ENCODE measurements around the gene SP100.
"Not testable (repeated sequence)": the region's sequence is repeated elsewhere in the genome, so short reads cannot be mapped to it uniquely, and the experiment has no call there.

SP100 gene

DNA sequence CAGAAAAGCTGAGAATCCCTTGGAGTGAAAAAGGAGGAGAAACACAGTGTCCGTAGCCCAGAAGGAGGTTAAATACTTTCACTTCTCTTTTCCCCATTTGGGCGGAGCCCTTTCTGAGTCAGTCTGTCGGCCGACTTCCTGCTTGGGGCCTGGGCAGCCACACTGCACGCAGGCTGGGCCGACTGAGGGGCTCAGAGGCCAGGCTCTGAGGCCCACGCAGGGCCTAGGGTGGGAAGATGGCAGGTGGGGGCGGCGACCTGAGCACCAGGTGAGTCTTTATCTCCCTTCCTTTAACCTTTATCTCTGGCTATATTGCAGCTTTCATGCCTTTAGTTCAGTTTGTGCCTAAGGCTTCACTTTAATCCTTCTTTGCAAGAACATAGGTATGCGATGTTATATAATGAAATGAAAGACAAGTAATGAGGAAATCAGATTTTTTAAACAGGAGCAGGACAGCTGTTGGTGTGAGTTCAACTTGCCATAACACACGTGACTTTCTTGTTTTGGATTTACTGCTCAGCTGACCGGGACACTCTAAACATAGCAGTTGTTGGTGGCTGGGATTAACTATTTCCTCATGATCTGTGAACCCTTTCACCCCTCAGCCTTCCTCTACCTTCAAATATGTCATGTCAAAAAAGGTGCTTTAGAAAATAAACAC, at the start of gene SP100:
SP100 (plus strand) TSS at position 141 of the 661 bp plus-strand sequence; CDS start at position 237, 96 bp downstream.
- H3K4me3 Mint-ChIP-seq: peak within 1 kb of the TSS; percentile 98
- H3K9me3 Mint-ChIP-seq: no peaks in the 10 kb centered on the region
- peaks cover 40% of the 10 kb centered on the region for H3K36me3 Mint-ChIP-seq (ENCODE audit: low read depth)
- H3K4me1 Mint-ChIP-seq (ENCODE audit: low read depth): peaks cover 66% of the 10 kb centered on the region
- H3K27me3 Mint-ChIP-seq (ENCODE audit: low read depth): no peaks in the 10 kb centered on the region
- H3K27ac Mint-ChIP-seq: peak within 1 kb of the TSS; percentile 99
- peak; percentile 81 for DNase-seq (ENCODE audit: low spot score)

DNA sequence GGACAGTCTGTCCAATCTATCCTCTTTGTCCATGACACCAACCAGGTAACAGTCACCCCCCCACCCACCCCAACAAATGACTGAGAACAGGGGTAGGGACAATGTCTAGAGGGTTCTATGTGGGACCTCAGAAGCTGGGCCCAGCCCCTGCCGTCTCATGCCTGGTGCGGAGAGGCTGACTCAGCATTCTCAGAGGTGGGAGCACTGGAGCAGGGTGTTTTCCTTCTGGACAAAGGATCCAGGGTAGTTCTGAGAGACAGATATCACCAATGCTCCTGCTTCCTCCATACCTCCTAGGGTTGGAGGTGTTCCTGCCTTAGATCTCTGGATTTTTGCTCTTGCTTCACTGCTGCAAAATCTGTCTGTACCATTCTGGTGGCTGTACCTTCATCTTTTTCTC, 33.9 kb upstream of the SP100 start:
- no peak for DNase-seq (ENCODE audit: low spot score)
- no peaks in the 10 kb centered on the region for H3K9me3 Mint-ChIP-seq

DNA sequence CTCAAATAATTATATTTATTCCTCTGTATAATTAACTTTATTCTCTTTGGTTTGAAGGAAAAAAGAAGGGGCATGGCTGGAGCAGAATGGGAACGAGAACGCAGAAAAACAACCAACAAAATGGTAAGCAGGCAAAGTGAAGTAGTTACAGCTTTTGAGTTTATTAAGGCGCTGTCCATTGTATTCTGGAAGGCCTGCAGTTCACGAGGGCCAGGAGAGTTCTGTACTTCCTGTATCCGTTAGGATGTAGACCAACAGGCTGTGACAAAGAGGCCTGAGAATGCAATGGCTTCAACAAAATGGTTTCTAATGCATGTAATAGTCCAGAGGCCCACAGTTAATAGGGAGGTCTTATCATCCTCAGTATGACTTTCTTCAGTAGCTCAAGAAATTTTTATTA, 32.5 kb upstream of the SP100 start:
- DNase-seq (ENCODE audit: low spot score): no peak
- H3K36me3 Mint-ChIP-seq (ENCODE audit: low read depth): peaks cover 76% of the 10 kb centered on the region
- H3K9me3 Mint-ChIP-seq: no peaks in the 10 kb centered on the region
- H3K4me1 Mint-ChIP-seq (ENCODE audit: low read depth): peaks cover 4% of the 10 kb centered on the region
- H3K4me3 Mint-ChIP-seq: no peak overlapping the region
- H3K27ac Mint-ChIP-seq: no peak overlapping the region
- H3K27me3 Mint-ChIP-seq (ENCODE audit: low read depth): no peaks in the 10 kb centered on the region

More for the DNA sequence above, 33.9 kb upstream of the SP100 start:
- H3K36me3 Mint-ChIP-seq (ENCODE audit: low read depth): peaks cover 80% of the 10 kb centered on the region
- peaks cover 10% of the 10 kb centered on the region for H3K4me1 Mint-ChIP-seq (ENCODE audit: low read depth)
- no peak overlapping the region for H3K4me3 Mint-ChIP-seq
- no peaks in the 10 kb centered on the region for H3K27me3 Mint-ChIP-seq (ENCODE audit: low read depth)
- H3K27ac Mint-ChIP-seq: no peak overlapping the region

DNA sequence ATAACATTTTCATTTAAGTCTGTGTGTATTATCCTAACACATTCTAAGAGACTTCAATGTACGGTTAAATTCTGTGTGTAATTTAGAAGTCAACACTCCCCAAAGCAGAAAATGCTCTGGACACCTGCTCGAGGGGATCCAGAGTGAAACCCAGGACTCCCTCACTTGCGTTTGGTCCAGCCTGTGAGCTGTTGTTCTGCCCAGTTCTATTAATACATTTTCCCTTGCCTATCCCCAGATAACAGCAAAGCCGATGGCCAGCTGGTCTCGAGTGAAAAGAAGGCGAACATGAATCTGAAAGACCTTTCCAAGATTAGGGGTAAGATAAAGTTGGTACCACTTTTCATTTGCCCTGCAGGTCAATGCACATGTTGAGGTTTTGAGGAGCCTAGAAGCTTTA, 31.0 kb upstream of the SP100 start:
- Mint-ChIP-seq H3K4me1 (ENCODE audit: low read depth) (no peaks in the 10 kb centered on the region), H3K27ac (no peak overlapping the region), H3K36me3 (ENCODE audit: low read depth) (peaks cover 79% of the 10 kb centered on the region), H3K27me3 (ENCODE audit: low read depth) (no peaks in the 10 kb centered on the region), H3K9me3 (no peaks in the 10 kb centered on the region), H3K4me3 (no peak overlapping the region)
- no peak for DNase-seq (ENCODE audit: low spot score)

DNA sequence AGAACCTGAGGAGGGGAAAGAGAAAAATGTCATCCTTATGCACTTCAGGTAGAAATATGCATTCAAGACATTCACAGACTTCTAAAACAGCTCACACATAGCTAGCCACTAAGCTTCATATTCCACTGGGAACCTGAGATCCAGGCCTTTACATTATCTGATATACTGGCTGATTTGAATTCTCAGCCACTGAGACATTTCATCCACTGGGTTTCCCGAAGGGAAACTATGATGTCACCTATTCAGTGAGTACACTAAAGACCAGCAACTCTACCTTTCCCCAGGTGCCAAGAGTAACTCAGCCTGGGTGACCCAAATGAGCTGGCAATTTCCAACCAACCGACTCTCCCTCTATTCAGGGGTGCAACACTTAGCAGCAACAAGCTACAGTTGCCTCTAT, 21.7 kb upstream of the SP100 start:
- DNase-seq (ENCODE audit: low spot score): no peak
- Mint-ChIP-seq H3K4me3 (no peak overlapping the region), H3K9me3 (peaks cover 18% of the 10 kb centered on the region), H3K4me1 (ENCODE audit: low read depth) (peaks cover 2% of the 10 kb centered on the region), H3K27me3 (ENCODE audit: low read depth) (no peaks in the 10 kb centered on the region), H3K27ac (no peak overlapping the region), H3K36me3 (ENCODE audit: low read depth) (peaks cover 94% of the 10 kb centered on the region)

DNA sequence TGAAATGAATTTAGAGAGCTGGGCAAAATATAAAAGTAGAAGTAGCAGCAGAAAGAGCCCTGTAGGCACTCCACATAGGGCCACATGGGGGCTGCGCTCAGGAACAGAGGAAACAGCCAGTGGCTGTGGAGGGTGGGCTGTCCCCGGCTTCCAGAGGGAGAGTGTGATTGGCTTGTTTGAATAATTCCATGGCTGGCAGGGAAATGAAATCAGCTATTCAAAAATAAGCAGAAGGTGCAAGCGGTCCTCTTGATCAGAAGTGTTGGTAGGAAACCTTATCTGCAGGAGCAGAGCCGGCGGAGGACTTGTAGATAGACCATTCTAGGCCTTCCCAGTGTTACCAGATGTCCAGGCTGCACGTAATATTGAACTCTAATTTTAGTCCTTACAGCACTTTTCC, 17.3 kb upstream of the SP100 start:
- DNase-seq (ENCODE audit: low spot score); H3K4me3 Mint-ChIP-seq; H3K27me3 Mint-ChIP-seq (ENCODE audit: low read depth); H3K4me1 Mint-ChIP-seq (ENCODE audit: low read depth); H3K27ac Mint-ChIP-seq: not testable (repeated sequence)
- H3K36me3 Mint-ChIP-seq (ENCODE audit: low read depth): peaks cover 84% of the 10 kb centered on the region
- H3K9me3 Mint-ChIP-seq: peaks cover 12% of the 10 kb centered on the region

DNA sequence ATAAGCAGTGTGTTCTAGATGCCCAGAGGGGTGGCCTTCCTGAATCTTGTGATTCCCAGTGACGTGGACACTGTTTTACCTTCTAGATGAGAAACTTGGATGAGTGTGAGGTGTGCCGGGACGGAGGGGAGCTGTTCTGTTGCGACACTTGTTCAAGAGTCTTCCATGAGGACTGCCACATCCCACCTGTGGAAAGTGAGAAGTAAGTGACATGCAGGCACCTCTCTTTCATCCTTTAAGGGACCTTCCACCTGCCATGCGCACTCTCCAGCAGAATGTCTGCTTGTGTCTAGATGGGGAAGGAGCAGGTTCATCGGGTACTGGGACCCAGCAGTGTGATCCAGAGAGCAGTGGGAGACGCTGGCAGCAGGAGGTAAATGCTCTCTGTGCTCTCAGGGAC, 16.0 kb upstream of the SP100 start:
- H3K4me3 Mint-ChIP-seq: no peak overlapping the region
- no peaks in the 10 kb centered on the region for H3K4me1 Mint-ChIP-seq (ENCODE audit: low read depth)
- peaks cover 84% of the 10 kb centered on the region for H3K36me3 Mint-ChIP-seq (ENCODE audit: low read depth)
- peak overlapping the region; percentile 66 for H3K27ac Mint-ChIP-seq
- no peak for DNase-seq (ENCODE audit: low spot score)
- H3K9me3 Mint-ChIP-seq: peaks cover 9% of the 10 kb centered on the region
- no peaks in the 10 kb centered on the region for H3K27me3 Mint-ChIP-seq (ENCODE audit: low read depth)

DNA sequence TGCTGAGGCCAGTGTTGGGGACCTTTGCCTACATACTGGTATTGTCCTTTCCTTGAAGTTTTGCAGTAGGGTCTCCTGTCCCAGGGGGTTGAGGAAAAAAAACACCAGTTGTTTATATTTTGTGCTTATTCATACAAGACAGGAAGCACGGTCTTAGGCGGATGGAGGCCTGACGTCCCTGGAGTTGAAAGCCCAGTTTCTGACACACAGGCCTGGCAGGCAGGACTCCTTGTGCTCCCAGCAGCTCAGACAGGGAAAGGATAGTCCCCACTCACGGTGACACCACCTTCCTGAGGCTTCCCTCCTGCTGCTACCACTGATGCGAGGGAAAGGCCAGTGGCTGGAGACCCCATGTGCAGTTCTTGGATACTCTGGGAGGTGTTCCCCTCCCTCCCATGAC, 15.5 kb upstream of the SP100 start:
- Mint-ChIP-seq H3K4me1 (ENCODE audit: low read depth) (no peaks in the 10 kb centered on the region), H3K4me3 (no peak overlapping the region), H3K27me3 (ENCODE audit: low read depth) (no peaks in the 10 kb centered on the region), H3K36me3 (ENCODE audit: low read depth) (peaks cover 85% of the 10 kb centered on the region), H3K27ac (peak overlapping the region; percentile 66), H3K9me3 (peaks cover 9% of the 10 kb centered on the region)
- DNase-seq (ENCODE audit: low spot score): no peak

DNA sequence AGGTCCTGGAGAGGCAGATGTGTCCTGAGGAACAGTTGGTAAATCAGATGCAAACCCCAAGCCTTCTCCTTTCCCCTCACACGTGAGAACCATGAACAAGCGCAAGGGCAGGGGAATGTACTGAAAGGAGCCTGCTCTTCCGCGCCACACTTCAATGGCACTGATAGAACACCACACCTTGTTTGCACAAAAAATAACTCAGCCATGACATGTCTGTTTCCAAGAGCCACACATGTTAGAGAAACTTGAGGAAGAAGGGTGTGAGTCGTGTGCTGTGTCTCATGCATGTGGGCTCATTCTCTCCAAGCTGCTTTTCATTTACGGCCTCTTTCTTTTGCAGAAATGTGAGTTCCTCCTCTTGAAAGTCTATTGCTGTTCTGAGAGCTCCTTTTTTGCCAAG, 15.0 kb upstream of the SP100 start:
- peaks cover 85% of the 10 kb centered on the region for H3K36me3 Mint-ChIP-seq (ENCODE audit: low read depth)
- not testable (repeated sequence) for H3K4me1 Mint-ChIP-seq (ENCODE audit: low read depth); H3K4me3 Mint-ChIP-seq; DNase-seq (ENCODE audit: low spot score); H3K27ac Mint-ChIP-seq; H3K9me3 Mint-ChIP-seq; H3K27me3 Mint-ChIP-seq (ENCODE audit: low read depth)

DNA sequence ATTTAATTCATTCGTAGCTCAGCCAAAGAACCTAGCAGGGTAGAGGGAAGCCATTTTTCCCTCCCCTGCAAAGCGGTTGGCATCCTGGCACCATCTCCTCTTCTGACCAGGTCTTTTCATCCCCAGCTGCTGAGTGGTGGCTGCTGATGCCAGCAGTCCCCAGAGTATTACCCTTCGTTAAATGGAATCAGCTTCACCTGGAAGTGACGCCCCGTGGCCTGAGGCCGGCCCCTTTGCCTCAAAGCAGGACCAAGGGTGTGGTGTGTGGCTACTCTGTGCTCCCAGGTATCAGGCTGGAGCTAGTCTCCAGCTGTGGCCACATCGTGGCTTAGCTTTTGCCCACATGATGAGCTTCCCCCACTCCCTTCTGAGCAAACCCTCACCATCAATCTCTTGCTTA, 12.3 kb upstream of the SP100 start:
- DNase-seq (ENCODE audit: low spot score): no peak
- Mint-ChIP-seq H3K36me3 (ENCODE audit: low read depth) (peaks cover 79% of the 10 kb centered on the region), H3K4me1 (ENCODE audit: low read depth) (peaks cover 11% of the 10 kb centered on the region), H3K4me3 (no peak overlapping the region), H3K27me3 (ENCODE audit: low read depth) (no peaks in the 10 kb centered on the region), H3K27ac (no peak overlapping the region), H3K9me3 (no peaks in the 10 kb centered on the region)

DNA sequence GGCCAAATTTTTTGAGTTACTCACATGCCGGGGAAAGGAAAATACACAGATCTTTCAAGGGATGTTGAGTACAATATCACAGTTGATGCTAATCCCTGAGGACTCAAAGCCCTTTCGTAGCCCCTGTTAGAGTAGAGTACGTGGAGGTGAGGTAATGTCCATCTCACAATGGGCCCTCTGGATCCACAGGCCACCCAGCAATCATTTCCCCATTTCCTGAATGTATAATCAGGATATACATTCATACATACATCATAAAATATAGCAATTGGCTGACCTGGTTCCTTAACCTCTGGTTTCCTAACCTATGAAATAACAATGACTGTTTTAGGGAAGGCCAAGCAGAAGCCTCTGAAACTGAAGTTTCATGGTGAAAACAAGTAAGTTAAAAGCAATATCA, 10.2 kb upstream of the SP100 start:
- no peak for DNase-seq (ENCODE audit: low spot score)
- Mint-ChIP-seq H3K27ac (no peak overlapping the region), H3K27me3 (ENCODE audit: low read depth) (no peaks in the 10 kb centered on the region), H3K4me1 (ENCODE audit: low read depth) (peaks cover 25% of the 10 kb centered on the region), H3K9me3 (no peaks in the 10 kb centered on the region), H3K4me3 (no peak overlapping the region), H3K36me3 (ENCODE audit: low read depth) (peaks cover 62% of the 10 kb centered on the region)

DNA sequence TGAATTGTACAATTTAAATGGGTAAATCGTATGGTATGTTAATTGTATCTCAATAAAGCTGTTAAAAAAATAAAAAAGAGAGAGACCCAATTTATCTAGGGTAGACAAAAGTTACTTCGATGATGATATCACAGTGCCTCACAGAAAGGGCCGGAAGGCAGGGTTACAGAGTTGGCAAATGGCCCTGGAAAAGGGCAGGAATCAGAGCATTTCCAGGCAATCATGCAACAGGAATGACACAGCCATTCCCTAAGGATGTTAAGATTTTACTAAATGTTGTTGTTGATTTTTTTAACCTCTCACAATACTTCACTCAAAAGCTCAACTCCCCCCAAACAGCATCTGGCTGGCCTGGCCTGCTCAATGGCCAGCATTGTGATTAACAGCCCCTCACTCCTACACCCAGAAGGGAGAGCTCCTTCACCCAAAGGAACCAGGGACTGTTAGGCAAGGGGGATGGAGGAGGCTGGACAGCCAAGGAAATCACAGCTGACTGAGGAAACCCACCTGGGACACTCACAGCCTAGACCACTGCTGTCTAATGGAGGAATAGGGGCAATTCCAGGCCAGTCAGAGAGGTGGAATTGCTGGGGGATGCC, 7.7 kb upstream of the SP100 start:
- no peak overlapping the region for H3K27ac Mint-ChIP-seq
- no peaks in the 10 kb centered on the region for H3K27me3 Mint-ChIP-seq (ENCODE audit: low read depth)
- H3K36me3 Mint-ChIP-seq (ENCODE audit: low read depth): peaks cover 47% of the 10 kb centered on the region
- H3K4me1 Mint-ChIP-seq (ENCODE audit: low read depth): peaks cover 44% of the 10 kb centered on the region
- no peak for DNase-seq (ENCODE audit: low spot score)
- no peaks in the 10 kb centered on the region for H3K9me3 Mint-ChIP-seq
- H3K4me3 Mint-ChIP-seq: no peak overlapping the region

DNA sequence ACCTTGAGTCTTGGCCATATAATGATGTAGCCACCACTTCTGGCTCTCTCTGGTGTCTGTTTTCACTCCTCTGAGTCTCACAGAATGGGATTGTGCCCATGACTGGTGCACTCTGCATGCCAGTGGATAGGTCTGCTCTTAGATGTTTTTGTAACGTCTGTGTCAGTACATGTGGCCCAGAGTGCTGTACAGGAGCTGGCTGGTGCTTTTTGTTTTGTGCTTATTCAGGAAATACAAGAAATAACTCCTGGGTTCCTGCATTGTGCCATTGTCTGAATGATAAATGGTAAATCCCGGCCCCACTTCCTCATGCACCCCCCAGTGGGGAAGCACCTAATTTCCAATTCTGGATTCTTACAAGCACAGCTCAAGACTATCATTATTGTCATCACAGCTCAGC, 6.7 kb upstream of the SP100 start:
- H3K9me3 Mint-ChIP-seq: not testable (repeated sequence)
- peaks cover 53% of the 10 kb centered on the region for H3K4me1 Mint-ChIP-seq (ENCODE audit: low read depth)

DNA sequence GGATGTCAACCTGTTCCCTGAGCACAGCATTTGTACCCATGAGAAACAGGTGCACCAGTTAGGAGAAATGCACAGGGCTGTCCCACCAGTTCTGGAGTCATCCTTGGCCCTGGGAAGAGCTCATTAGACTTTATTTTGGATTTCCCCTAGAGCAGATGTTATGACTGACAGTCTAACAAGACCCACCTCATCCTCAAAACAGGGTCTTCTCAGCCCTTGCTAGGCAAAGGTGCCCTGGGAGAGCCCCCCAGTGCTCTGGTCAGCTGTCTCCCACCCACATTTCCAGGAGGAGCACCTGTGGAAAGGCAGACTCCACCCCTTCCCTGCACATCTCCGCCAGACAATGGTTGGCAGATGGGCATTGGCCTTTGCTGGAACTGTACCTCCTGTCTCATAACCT, 5.7 kb upstream of the SP100 start:
- H3K36me3 Mint-ChIP-seq (ENCODE audit: low read depth): peaks cover 28% of the 10 kb centered on the region
- H3K9me3 Mint-ChIP-seq: no peaks in the 10 kb centered on the region
- peaks cover 63% of the 10 kb centered on the region for H3K4me1 Mint-ChIP-seq (ENCODE audit: low read depth)
- no peak for DNase-seq (ENCODE audit: low spot score)
- peak overlapping the region; percentile 15 for H3K4me3 Mint-ChIP-seq
- H3K27me3 Mint-ChIP-seq (ENCODE audit: low read depth): no peaks in the 10 kb centered on the region
- H3K27ac Mint-ChIP-seq: no peak overlapping the region

More for the DNA sequence above, 6.7 kb upstream of the SP100 start:
- H3K36me3 Mint-ChIP-seq (ENCODE audit: low read depth): peaks cover 37% of the 10 kb centered on the region
- H3K27ac Mint-ChIP-seq: peak overlapping the region; percentile 26
- H3K27me3 Mint-ChIP-seq (ENCODE audit: low read depth); DNase-seq (ENCODE audit: low spot score); H3K4me3 Mint-ChIP-seq: not testable (repeated sequence)
